Measurements from ENCODE around the gene SIGLECL1. TPM values are rescaled to one million over a fixed set of nuclear protein-coding genes. Genes with fewer than 3 reads are reported as not detected.
"Not testable (repeated sequence)": the region's sequence is repeated elsewhere in the genome, so short reads cannot be mapped to it uniquely, and the experiment has no call there.

Gene SIGLECL1
- total and polyA plus RNA-seq, 9 of the 15 experiments (the other 6 are each of a cell fraction or from before 2014, with no cell fraction given) = not detected

DNA sequence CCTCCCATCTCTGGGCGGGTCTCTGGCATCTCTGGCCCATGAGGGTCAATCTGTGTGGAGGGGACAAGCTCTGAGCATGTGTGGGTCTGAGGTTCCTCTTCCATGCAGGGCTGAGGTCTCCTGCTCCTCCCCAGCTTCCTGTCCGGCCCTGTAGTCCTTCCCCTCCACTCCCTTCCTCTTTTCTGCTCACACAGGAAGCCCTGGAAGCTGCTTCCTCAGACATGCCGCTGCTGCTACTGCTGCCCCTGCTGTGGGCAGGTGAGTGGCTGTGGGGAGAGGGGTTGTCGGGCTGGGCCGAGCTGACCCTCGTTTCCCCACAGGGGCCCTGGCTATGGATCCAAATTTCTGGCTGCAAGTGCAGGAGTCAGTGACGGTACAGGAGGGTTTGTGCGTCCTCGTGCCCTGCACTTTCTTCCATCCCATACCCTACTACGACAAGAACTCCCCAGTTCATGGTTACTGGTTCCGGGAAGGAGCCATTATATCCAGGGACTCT lies 25.9 kb upstream of the SIGLECL1 start, which contains the start of gene CD33 (continued):
- TF ChIP-seq SIN3B (IDR thresholded peaks at IDR 0.05; ENCODE audit: low read depth) = 0 out of 2 replicates have a peak, but pooled peaks have one; percentile 25
- peak; percentile 57 for TF ChIP-seq MYC (IDR thresholded peaks at IDR 0.05; ENCODE audit: low read depth, low read length)
- not testable (repeated sequence) for TF ChIP-seq MYC (CRISPR knock-in tag; IDR thresholded peaks at IDR 0.05; ENCODE audit: borderline replicate concordance, low read depth); ZBTB40 (CRISPR knock-in tag; IDR thresholded peaks at IDR 0.05)
- peak; percentile 87 for TF ChIP-seq PHF20 (IDR thresholded peaks at IDR 0.05; ENCODE audit: partially characterized antibody)
- TF ChIP-seq ZNF395 (CRISPR knock-in tag; IDR thresholded peaks at IDR 0.05) = peak; percentile 62; the same call in 1 of the 2 replicates
- TF ChIP-seq RCOR1 (IDR thresholded peaks at IDR 0.05; ENCODE audit: borderline replicate concordance in 1 of 2, low read depth in 2 of 2, low read length in 2 of 2) = peak in 1 of 2 experiments; percentile 39; a peak in 1 of 4 replicates
- 0 out of 2 replicates have a peak, but pooled peaks have one; percentile 40 for TF ChIP-seq NFRKB (IDR thresholded peaks at IDR 0.05; ENCODE audit: low read depth)
- TF ChIP-seq ZBTB40 (IDR thresholded peaks at IDR 0.05) = peak; percentile 97
- peak; percentile 81 to 94; a peak in 3 of 4 replicates for TF ChIP-seq UBTF (IDR thresholded peaks at IDR 0.05; ENCODE audit: borderline replicate concordance in 1 of 2, low read depth in 2 of 2, low read length in 2 of 2)
- TF ChIP-seq MBD2 (IDR thresholded peaks at IDR 0.05; ENCODE audit: borderline replicate concordance, low read depth) = peak; percentile 37; the same call in 1 of the 2 replicates
- peak; percentile 67 for TF ChIP-seq POLR2A (conservative IDR thresholded peaks at IDR 0.05)
- peak; percentile 54; the same call in 1 of the 2 replicates for TF ChIP-seq ETV5 (CRISPR knock-in tag; IDR thresholded peaks at IDR 0.05; ENCODE audit: low read depth)
- peak in 1 of 3 experiments; percentile 59 for TF ChIP-seq YY1 (IDR thresholded peaks at IDR 0.05; ENCODE audit: borderline replicate concordance in 1 of 3, control insufficient read depth in 1 of 3, extremely low read depth in 1 of 3, insufficient read depth in 3 of 3, insufficient read length in 1 of 3, insufficient replicate concordance in 2 of 3, low read depth in 1 of 3, low read length in 2 of 3)
